ENCODE results near the gene GLB1L2. TPM values are rescaled to one million over a fixed set of nuclear protein-coding genes. Genes with fewer than 3 reads are reported as not detected.

GLB1L2 gene
- total RNA-seq, 5 donors from 2014 or later (not counting 1 experiment from before 2014, with no cell fraction given) = 1.4 to 3.6 (median 2.3) TPM

- peaks cover 0 to 2% (median 0%) of the 10 kb centered on the region in 3 donors for H3K9me3 Mint-ChIP-seq
- H3K27me3 Mint-ChIP-seq = peaks cover 5 to 12% of the 10 kb centered on the region in 2 donors
- Histone ChIP-seq H3K9me3 (no peaks in the 10 kb centered on the region), H3K27ac (ENCODE audit: low read length) (no peak overlapping the region), H3K4me1 (ENCODE audit: control insufficient read depth in 1 of 2, extremely low read depth in 1 of 2, insufficient read depth in 2 of 2, low read length in 2 of 2) (peaks cover 0 to 10% of the 10 kb centered on the region in 2 experiments), H3K27me3 (replicated peaks in 1 of 2; ENCODE audit: control insufficient read depth in 2 of 2, extremely low read depth in 1 of 2, insufficient read depth in 2 of 2, low read length in 1 of 2) (peaks cover 0 to 22% of the 10 kb centered on the region in 2 experiments), H3K4me3 (ENCODE audit: control insufficient read depth in 1 of 2, extremely low read depth in 1 of 2, low read length in 1 of 2) (no peak overlapping the region), H3K36me3 (ENCODE audit: control insufficient read depth in 2 of 2, extremely low read depth in 1 of 2, insufficient read depth in 1 of 2, low read length in 1 of 2) (no peaks in the 10 kb centered on the region)
- ChIA-PET POLR2A (no interaction called here), CTCF (no interaction called here)
- DNase-seq = no peak
- WGBS (ENCODE audit: insufficient coverage) = 90% methylated on average over 7 of the region's 8 CpGs
- H3K4me3 Mint-ChIP-seq = no peak overlapping the region
- no peaks in the 10 kb centered on the region for H3K36me3 Mint-ChIP-seq
- no peak for ATAC-seq (replicated peaks in 1 of 4)
- H3K27ac Mint-ChIP-seq = no peak overlapping the region
- peaks cover 14 to 21% (median 19%) of the 10 kb centered on the region in 3 donors for H3K4me1 Mint-ChIP-seq
These were observed 25.7 kb downstream of the GLB1L2 start for GRCh38 chr11:134357545-134357839.

GRCh38 chr11:134358165-134358855 is 26.5 kb downstream of the GLB1L2 start:
- no peak overlapping the region for H3K27ac ChIP-seq (ENCODE audit: low read length)
- no peak overlapping the region for H3K27ac Mint-ChIP-seq
- peaks cover 0 to 10% of the 10 kb centered on the region in 2 experiments for H3K4me1 ChIP-seq (ENCODE audit: control insufficient read depth in 1 of 2, extremely low read depth in 1 of 2, insufficient read depth in 2 of 2, low read length in 2 of 2)
- no peak overlapping the region for H3K4me3 ChIP-seq (ENCODE audit: control insufficient read depth in 1 of 2, extremely low read depth in 1 of 2, low read length in 1 of 2)
- CTCF ChIA-PET = no interaction called here
- H3K4me3 Mint-ChIP-seq = no peak overlapping the region
- WGBS (ENCODE audit: insufficient coverage) = 92% methylated on average over 23 of the region's 27 CpGs
- H3K9me3 Mint-ChIP-seq = peaks cover 0 to 2% (median 0%) of the 10 kb centered on the region in 3 donors
- DNase-seq (peak in 1 of 35 experiments; percentile 3), ATAC-seq (replicated peaks in 1 of 4) (no peak)
- no peaks in the 10 kb centered on the region for H3K9me3 ChIP-seq
- no peaks in the 10 kb centered on the region for H3K36me3 ChIP-seq (ENCODE audit: control insufficient read depth in 2 of 2, extremely low read depth in 1 of 2, insufficient read depth in 1 of 2, low read length in 1 of 2)
- no peaks in the 10 kb centered on the region for H3K36me3 Mint-ChIP-seq
- H3K27me3 ChIP-seq (replicated peaks in 1 of 2; ENCODE audit: control insufficient read depth in 2 of 2, extremely low read depth in 1 of 2, insufficient read depth in 2 of 2, low read length in 1 of 2) = peaks cover 0 to 25% of the 10 kb centered on the region in 2 experiments
- POLR2A ChIA-PET = no interaction called here
- H3K27me3 Mint-ChIP-seq = peaks cover 5 to 12% of the 10 kb centered on the region in 2 donors
- H3K4me1 Mint-ChIP-seq = peaks cover 14 to 21% (median 19%) of the 10 kb centered on the region in 3 donors

- H3K4me3 Mint-ChIP-seq = no peak overlapping the region
- H3K4me1 Mint-ChIP-seq = peaks cover 14 to 21% (median 19%) of the 10 kb centered on the region in 3 donors
- H3K27me3 ChIP-seq (replicated peaks in 1 of 2; ENCODE audit: control insufficient read depth in 2 of 2, extremely low read depth in 1 of 2, insufficient read depth in 2 of 2, low read length in 1 of 2) = peaks cover 0 to 25% of the 10 kb centered on the region in 2 experiments
- 93% methylated on average over 18 of the region's 18 CpGs for WGBS (ENCODE audit: insufficient coverage)
- H3K27me3 Mint-ChIP-seq = peaks cover 5 to 12% of the 10 kb centered on the region in 2 donors
- no peak overlapping the region for H3K4me3 ChIP-seq (ENCODE audit: control insufficient read depth in 1 of 2, extremely low read depth in 1 of 2, low read length in 1 of 2)
- no peaks in the 10 kb centered on the region for H3K9me3 ChIP-seq
- CTCF ChIA-PET = interaction anchor here (0.6 to 1.0 kb wide), 2 partner anchors 331 to 441 kb away, joined by 3 to 4 read pairs; no protein-coding TSS in a partner anchor
- H3K36me3 Mint-ChIP-seq = no peaks in the 10 kb centered on the region
- DNase-seq (no peak), ATAC-seq (replicated peaks in 1 of 4) (no peak)
- H3K9me3 Mint-ChIP-seq = no peaks in the 10 kb centered on the region
- no peak overlapping the region for H3K27ac ChIP-seq (ENCODE audit: low read length)
- POLR2A ChIA-PET = no interaction called here
- no peaks in the 10 kb centered on the region for H3K36me3 ChIP-seq (ENCODE audit: control insufficient read depth in 2 of 2, extremely low read depth in 1 of 2, insufficient read depth in 1 of 2, low read length in 1 of 2)
- H3K4me1 ChIP-seq (ENCODE audit: control insufficient read depth in 1 of 2, extremely low read depth in 1 of 2, insufficient read depth in 2 of 2, low read length in 2 of 2) = peaks cover 0 to 10% of the 10 kb centered on the region in 2 experiments
- no peak overlapping the region for H3K27ac Mint-ChIP-seq
These were observed 27.2 kb downstream of the GLB1L2 start for GRCh38 chr11:134358856-134359490.

GRCh38 chr11:134359646-134360045 is 27.9 kb downstream of the GLB1L2 start:
- H3K27ac Mint-ChIP-seq = no peak overlapping the region
- 96% methylated on average over 7 of the region's 10 CpGs for WGBS (ENCODE audit: insufficient coverage)
- CTCF ChIA-PET = interaction anchor here (0.6 to 1.0 kb wide), 2 partner anchors 332 to 441 kb away, joined by 3 to 4 read pairs; no protein-coding TSS in a partner anchor
- H3K4me3 Mint-ChIP-seq = peak overlapping the region in 1 of 3 donors; percentile 42
- ATAC-seq (replicated peaks in 1 of 4) (no peak), DNase-seq (peak in 1 of 35 experiments; percentile 2)
- no peaks in the 10 kb centered on the region for H3K9me3 Mint-ChIP-seq
- peaks cover 14 to 21% (median 19%) of the 10 kb centered on the region in 3 donors for H3K4me1 Mint-ChIP-seq
- no peaks in the 10 kb centered on the region for H3K36me3 Mint-ChIP-seq
- H3K27me3 ChIP-seq (replicated peaks in 1 of 2; ENCODE audit: control insufficient read depth in 2 of 2, extremely low read depth in 1 of 2, insufficient read depth in 2 of 2, low read length in 1 of 2) = peaks cover 0 to 26% of the 10 kb centered on the region in 2 experiments
- POLR2A ChIA-PET = no interaction called here
- peaks cover 5 to 12% of the 10 kb centered on the region in 2 donors for H3K27me3 Mint-ChIP-seq
- H3K27ac ChIP-seq (ENCODE audit: low read length) = no peak overlapping the region
- no peaks in the 10 kb centered on the region for H3K36me3 ChIP-seq (ENCODE audit: control insufficient read depth in 2 of 2, extremely low read depth in 1 of 2, insufficient read depth in 1 of 2, low read length in 1 of 2)
- peaks cover 0 to 10% of the 10 kb centered on the region in 2 experiments for H3K4me1 ChIP-seq (ENCODE audit: control insufficient read depth in 1 of 2, extremely low read depth in 1 of 2, insufficient read depth in 2 of 2, low read length in 2 of 2)
- no peak overlapping the region for H3K4me3 ChIP-seq (ENCODE audit: control insufficient read depth in 1 of 2, extremely low read depth in 1 of 2, low read length in 1 of 2)
- no peaks in the 10 kb centered on the region for H3K9me3 ChIP-seq

- ChIA-PET CTCF (interaction anchor here in 1 of 2 donors (1.0 kb wide), 1 partner anchor 332 kb away, joined by 3 read pairs; no protein-coding TSS in a partner anchor), POLR2A (no interaction called here)
- Histone ChIP-seq H3K36me3 (ENCODE audit: control insufficient read depth in 2 of 2, extremely low read depth in 1 of 2, insufficient read depth in 1 of 2, low read length in 1 of 2) (no peaks in the 10 kb centered on the region), H3K9me3 (no peaks in the 10 kb centered on the region), H3K27me3 (replicated peaks in 1 of 2; ENCODE audit: control insufficient read depth in 2 of 2, extremely low read depth in 1 of 2, insufficient read depth in 2 of 2, low read length in 1 of 2) (peaks cover 0 to 30% of the 10 kb centered on the region in 2 experiments), H3K4me1 (ENCODE audit: control insufficient read depth in 1 of 2, extremely low read depth in 1 of 2, insufficient read depth in 2 of 2, low read length in 2 of 2) (peaks cover 0 to 10% of the 10 kb centered on the region in 2 experiments), H3K27ac (ENCODE audit: low read length) (no peak overlapping the region), H3K4me3 (ENCODE audit: control insufficient read depth in 1 of 2, extremely low read depth in 1 of 2, low read length in 1 of 2) (no peak overlapping the region)
- H3K36me3 Mint-ChIP-seq = no peaks in the 10 kb centered on the region
- peaks cover 14 to 21% (median 19%) of the 10 kb centered on the region in 3 donors for H3K4me1 Mint-ChIP-seq
- DNase-seq (peak in 34 of 35 experiments; percentile 25 to 79 (median 60)), ATAC-seq (replicated peaks in 1 of 4) (peak; percentile 84 to 93 (median 92))
- H3K4me3 Mint-ChIP-seq = peak overlapping the region in 1 of 3 donors; percentile 42
- no peak overlapping the region for H3K27ac Mint-ChIP-seq
- H3K9me3 Mint-ChIP-seq = no peaks in the 10 kb centered on the region
- H3K27me3 Mint-ChIP-seq = peaks cover 5 to 12% of the 10 kb centered on the region in 2 donors
- WGBS (ENCODE audit: insufficient coverage) = 8% methylated on average over 20 of the region's 30 CpGs
These were observed 28.5 kb downstream of the GLB1L2 start for GRCh38 chr11:134360050-134360835.

- Histone ChIP-seq H3K4me1 (ENCODE audit: control insufficient read depth in 1 of 2, extremely low read depth in 1 of 2, insufficient read depth in 2 of 2, low read length in 2 of 2) (peaks cover 0 to 10% of the 10 kb centered on the region in 2 experiments), H3K36me3 (ENCODE audit: control insufficient read depth in 2 of 2, extremely low read depth in 1 of 2, insufficient read depth in 1 of 2, low read length in 1 of 2) (no peaks in the 10 kb centered on the region), H3K27me3 (replicated peaks in 1 of 2; ENCODE audit: control insufficient read depth in 2 of 2, extremely low read depth in 1 of 2, insufficient read depth in 2 of 2, low read length in 1 of 2) (peaks cover 0 to 30% of the 10 kb centered on the region in 2 experiments), H3K9me3 (no peaks in the 10 kb centered on the region), H3K27ac (ENCODE audit: low read length) (no peak overlapping the region), H3K4me3 (ENCODE audit: control insufficient read depth in 1 of 2, extremely low read depth in 1 of 2, low read length in 1 of 2) (no peak overlapping the region)
- Mint-ChIP-seq H3K4me3 (peak overlapping the region in 2 of 3 donors; percentile 9 to 64), H3K4me1 (peaks cover 14 to 21% (median 19%) of the 10 kb centered on the region in 3 donors), H3K9me3 (no peaks in the 10 kb centered on the region), H3K36me3 (no peaks in the 10 kb centered on the region), H3K27ac (peak overlapping the region in 1 of 2 donors; percentile 48), H3K27me3 (peaks cover 5 to 12% of the 10 kb centered on the region in 2 donors)
- DNase-seq = peak in 1 of 35 experiments; percentile 3
- POLR2A ChIA-PET = no interaction called here
- CTCF ChIA-PET = no interaction called here
- 65% methylated on average over 16 of the region's 26 CpGs for WGBS (ENCODE audit: insufficient coverage)
- ATAC-seq (replicated peaks in 1 of 4) = no peak
These were observed 29.9 kb downstream of the GLB1L2 start for GRCh38 chr11:134361661-134362060.

Measured in T-cell (primary cell).